A549 (cell line): ENCODE measurements around the gene CEPT1. TPM values are rescaled to one million over a fixed set of nuclear protein-coding genes. Genes with fewer than 3 reads are reported as not detected.
"Not testable (repeated sequence)": the region's sequence is repeated elsewhere in the genome, so short reads cannot be mapped to it uniquely, and the experiment has no call there.

Experiments
- ATAC-seq, 2 experiments: fragments of 200-7000 bp in 1 of 2; fragments of >200 bp in 1 of 2; cut with Nextera tagmentation in 1 of 2; cut with Tn5 transposase in 1 of 2; 3 replicates each; pipeline versions ENCODE4 v1.8.0 to v1.9.1; 2018 to 2020; ENCODE audit warnings: mild to moderate bottlenecking in 1 of 2, moderate library complexity in 1 of 2
- CTCF ChIA-PET: fragments of 300-600 bp; sonication (Branson Sonifier 250); formaldehyde crosslinking; extraction: SDS; loops from one replicate; lab custom pipeline; 2021; ENCODE audit warnings: antibody characterized with exemption, inconsistent platforms; lab: Yijun Ruan, JAX
- POLR2A ChIA-PET: fragments of 350-600 bp; formaldehyde crosslinking; extraction: SDS; loops from one replicate; lab custom pipeline; 2021; ENCODE audit warnings: antibody characterized with exemption, inconsistent platforms; lab: Yijun Ruan, JAX
- DNase-seq, 2 experiments: peaks; one replicate each; pipeline versions ENCODE4 v3.0.0 to v3.0.0-alpha.2; 2011 to 2016; ENCODE audit warnings: low read depth in 1 of 2, low spot score in 1 of 2
- FAIRE-seq: peaks from 2 replicates; lab custom pipeline; 2011; peaks lifted over from hg19 to GRCh38; lab: Jason Lieb, UNC
- H3K27ac ChIP-seq, 2 experiments: fragments of >200 bp; sonication (Bioruptor Twin); formaldehyde crosslinking; 3 replicates each; pipeline ENCODE4 v1.5.1; 2016 to 2017
- H3K4me1 ChIP-seq: fragments of >200 bp; sonication (Bioruptor Twin); formaldehyde crosslinking; 3 replicates; pipeline ENCODE4 v1.6.1; 2016
- H3K4me2 ChIP-seq: fragments of >200 bp; sonication (Bioruptor Twin); formaldehyde crosslinking; 3 replicates; pipeline ENCODE4 v1.6.1; 2016
- H3K4me3 ChIP-seq: fragments of >200 bp; sonication (Bioruptor Twin); formaldehyde crosslinking; 3 replicates; pipeline ENCODE4 v1.5.1; 2016
- H3K9me3 ChIP-seq: fragments of >200 bp; sonication (Bioruptor Twin); formaldehyde crosslinking; 3 replicates; pipeline ENCODE4 v1.6.1; 2016
- FOSB ChIP-seq: fragments of 250-450 bp; sonication (Bioruptor Pico); IDR thresholded peaks from 2 replicates; pipeline ENCODE4 v1.5.0; 2020; ENCODE audit warnings: mild to moderate bottlenecking, moderate library complexity
- HOXA7 ChIP-seq: fragments of 250-450 bp; sonication (Bioruptor Pico); IDR thresholded peaks from 2 replicates; pipeline ENCODE4 v1.5.0; 2020; ENCODE audit warnings: mild to moderate bottlenecking, moderate library complexity
- HOXB5 ChIP-seq: fragments of 250-450 bp; sonication (Bioruptor Pico); IDR thresholded peaks from 2 replicates; pipeline ENCODE4 v1.5.0; 2020; ENCODE audit warnings: mild to moderate bottlenecking, moderate library complexity
- JUNB ChIP-seq: fragments of >200 bp; sonication (Bioruptor Twin); formaldehyde crosslinking; IDR thresholded peaks from 2 replicates; pipeline ENCODE4 v1.6.1; 2016
- MAZ ChIP-seq: fragments of 150-350 bp; IDR thresholded peaks from 2 replicates; pipeline ENCODE4 v1.6.1; 2014; ENCODE audit warnings: antibody characterized with exemption, low read depth, low read length, borderline replicate concordance
- RAD21 ChIP-seq, 2 experiments: fragments of >200 bp in 1 of 2; sonication (Bioruptor Twin) in 1 of 2; formaldehyde crosslinking in 1 of 2; IDR thresholded peaks in 1 of 2; conservative IDR thresholded peaks in 1 of 2; 2 replicates in 1 of 2; 3 replicates in 1 of 2; pipeline ENCODE4 v1.6.1; 2012 to 2018; ENCODE audit warnings: inconsistent platforms in 1 of 2
- RCOR1 ChIP-seq: fragments of 150-350 bp; IDR thresholded peaks from 2 replicates; pipeline ENCODE4 v1.6.1; 2014; ENCODE audit warnings: antibody characterized with exemption, low read length, low read depth
- SREBF2 ChIP-seq: fragments of 450-650 bp; IDR thresholded peaks from 2 replicates; pipeline ENCODE4 v1.6.1; 2014; ENCODE audit warnings: mild to moderate bottlenecking, moderate library complexity
- TP53 ChIP-seq: fragments of 250-450 bp; sonication (Bioruptor Pico); IDR thresholded peaks from 2 replicates; pipeline ENCODE4 v1.5.0; 2021; ENCODE audit warnings: mild to moderate bottlenecking, moderate library complexity
- WGBS: methylation state at CpG from one replicate; pipeline ENCODE4 v1.1.6; 2017; ENCODE audit errors: missing lambda C conversion rate; 5-methylcytosine and 5-hydroxymethylcytosine counted together
- polyA plus RNA-seq, 4 experiments: library from polyadenylated mRNA; depleted of rRNA in 3 of 4; stranded (reverse); fragments of >200 nt; fragmentation: RNase III in 1 of 4; extraction: RNeasy Plus Mini Kit Qiagen cat#74134 plus additional on column Dnase treatment in 1 of 4; gene quantifications; 2 replicates in 3 of 4; 3 replicates in 1 of 4; pipeline ENCODE4 v1.2.3, GENCODE V29; 2011 to 2017
- TF ChIP-seq, protein P1 (sequence below): fragments of 200-600 bp; sonication (generic); IDR thresholded peaks from 2 replicates; pipeline ENCODE4 v1.6.1; 2016; ENCODE audit warnings: antibody characterized with exemption, mild to moderate bottlenecking, moderate library complexity
- TF ChIP-seq, protein P2 (sequence below): fragments of >200 bp; sonication (Bioruptor Twin); formaldehyde crosslinking; IDR thresholded peaks from 3 replicates; pipeline ENCODE4 v1.6.1; 2016
- TF ChIP-seq, protein P3 (sequence below): IDR thresholded peaks from 2 replicates; pipeline ENCODE4 v1.6.1; 2012; ENCODE audit warnings: low read depth, borderline replicate concordance
- TF ChIP-seq, protein P4 (sequence below): IDR thresholded peaks from 2 replicates; pipeline ENCODE4 v1.6.1; 2012

CEPT1 gene
- polyA plus RNA-seq, 2 of the 4 experiments (the other 2 are of a cell fraction) = 12.3 to 26.2 TPM

DNA sequence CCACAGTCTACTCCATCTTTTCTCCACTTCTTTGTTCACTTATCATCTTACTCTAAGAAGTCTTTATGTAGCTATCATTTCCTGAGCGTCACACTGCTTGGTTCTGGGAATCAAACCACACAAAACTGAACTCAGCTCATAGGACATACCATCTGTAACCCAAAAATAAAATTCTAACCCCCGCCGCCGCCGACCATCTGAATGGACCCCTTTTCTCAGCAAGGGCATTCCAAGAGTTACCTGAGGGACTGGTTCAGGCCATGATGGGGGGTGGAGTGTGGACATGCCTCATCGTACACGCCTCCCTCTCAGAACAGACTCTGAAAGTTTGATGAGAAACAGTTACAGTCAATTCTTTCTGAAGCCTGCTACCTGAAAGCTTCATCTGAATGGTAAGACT, 74.9 kb downstream of the CEPT1 start:
- no peak overlapping the region for H3K4me3 ChIP-seq
- DNase-seq = no peak
- no peak for TF ChIP-seq JUNB
- TF ChIP-seq, protein P1, sequence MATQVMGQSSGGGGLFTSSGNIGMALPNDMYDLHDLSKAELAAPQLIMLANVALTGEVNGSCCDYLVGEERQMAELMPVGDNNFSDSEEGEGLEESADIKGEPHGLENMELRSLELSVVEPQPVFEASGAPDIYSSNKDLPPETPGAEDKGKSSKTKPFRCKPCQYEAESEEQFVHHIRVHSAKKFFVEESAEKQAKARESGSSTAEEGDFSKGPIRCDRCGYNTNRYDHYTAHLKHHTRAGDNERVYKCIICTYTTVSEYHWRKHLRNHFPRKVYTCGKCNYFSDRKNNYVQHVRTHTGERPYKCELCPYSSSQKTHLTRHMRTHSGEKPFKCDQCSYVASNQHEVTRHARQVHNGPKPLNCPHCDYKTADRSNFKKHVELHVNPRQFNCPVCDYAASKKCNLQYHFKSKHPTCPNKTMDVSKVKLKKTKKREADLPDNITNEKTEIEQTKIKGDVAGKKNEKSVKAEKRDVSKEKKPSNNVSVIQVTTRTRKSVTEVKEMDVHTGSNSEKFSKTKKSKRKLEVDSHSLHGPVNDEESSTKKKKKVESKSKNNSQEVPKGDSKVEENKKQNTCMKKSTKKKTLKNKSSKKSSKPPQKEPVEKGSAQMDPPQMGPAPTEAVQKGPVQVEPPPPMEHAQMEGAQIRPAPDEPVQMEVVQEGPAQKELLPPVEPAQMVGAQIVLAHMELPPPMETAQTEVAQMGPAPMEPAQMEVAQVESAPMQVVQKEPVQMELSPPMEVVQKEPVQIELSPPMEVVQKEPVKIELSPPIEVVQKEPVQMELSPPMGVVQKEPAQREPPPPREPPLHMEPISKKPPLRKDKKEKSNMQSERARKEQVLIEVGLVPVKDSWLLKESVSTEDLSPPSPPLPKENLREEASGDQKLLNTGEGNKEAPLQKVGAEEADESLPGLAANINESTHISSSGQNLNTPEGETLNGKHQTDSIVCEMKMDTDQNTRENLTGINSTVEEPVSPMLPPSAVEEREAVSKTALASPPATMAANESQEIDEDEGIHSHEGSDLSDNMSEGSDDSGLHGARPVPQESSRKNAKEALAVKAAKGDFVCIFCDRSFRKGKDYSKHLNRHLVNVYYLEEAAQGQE = no peak
- no peak for TF ChIP-seq HOXA7 (CRISPR knock-in tag)
- TF ChIP-seq, all 56 proteins: peak for 0
- Histone ChIP-seq H3K4me2 (no peak overlapping the region), H3K9me3 (no peaks in the 10 kb centered on the region), H3K27ac (0 out of 6 replicates have a peak overlapping the region, but pooled peaks of 1 of the 2 experiments have one; percentile 24), H3K4me1 (no peaks in the 10 kb centered on the region)
- POLR2A ChIA-PET = no interaction called here
- no peak for FAIRE-seq
- CTCF ChIA-PET = interaction anchor here (0.6 to 1.6 kb wide), 3 partner anchors 9 to 186 kb away, joined by 3 to 9 read pairs (median 3); no protein-coding TSS in a partner anchor
- ATAC-seq = no peak
- 80% methylated on average over 7 of the region's 7 CpGs for WGBS

DNA sequence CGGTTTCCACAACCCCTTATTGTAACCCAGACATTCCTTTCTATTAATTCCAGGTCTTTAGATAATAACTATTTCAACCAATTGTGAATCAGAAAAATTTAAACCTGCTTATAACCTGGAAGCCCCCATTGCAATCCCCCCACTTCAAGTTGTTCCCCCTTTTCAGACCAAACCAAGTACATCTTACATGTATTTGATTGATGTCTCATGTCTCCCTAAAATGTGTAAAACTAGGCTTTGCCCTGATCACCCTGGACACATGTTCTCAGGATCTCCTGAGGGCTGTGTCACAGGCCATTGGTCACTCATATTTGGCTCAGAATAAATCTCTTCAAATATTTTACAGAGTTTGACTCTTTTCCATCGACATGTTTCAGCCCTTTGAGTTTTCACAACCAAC, 75.3 kb downstream of the CEPT1 start:
- H3K27ac ChIP-seq, H3K4me3 ChIP-seq, DNase-seq, POLR2A ChIA-PET, ATAC-seq, H3K4me1 ChIP-seq, H3K9me3 ChIP-seq, FAIRE-seq, H3K4me2 ChIP-seq: not testable (repeated sequence)
- WGBS = 53% methylated on average over 2 of the region's 2 CpGs
- CTCF ChIA-PET = interaction anchor here (0.6 to 1.6 kb wide), 3 partner anchors 8 to 185 kb away, joined by 3 to 9 read pairs (median 3); no protein-coding TSS in a partner anchor

DNA sequence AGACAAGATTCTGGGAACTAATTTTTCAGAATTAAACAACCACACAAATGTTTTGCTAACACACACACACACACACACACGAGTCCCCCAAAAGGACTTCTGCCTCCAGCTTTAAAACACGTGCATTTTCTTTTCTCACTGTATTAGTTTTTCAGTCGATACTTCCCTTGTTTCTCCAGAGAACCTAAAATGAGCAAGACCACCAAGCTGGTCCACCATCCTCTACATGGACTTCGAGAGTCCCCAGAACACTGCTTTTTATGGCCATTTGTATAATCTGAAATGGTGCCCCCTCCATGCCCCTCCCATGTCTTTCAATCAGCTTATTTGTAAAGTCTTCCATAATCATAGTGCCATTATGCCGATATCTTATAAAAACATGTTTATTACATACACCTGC, 76.7 kb downstream of the CEPT1 start:
- Histone ChIP-seq H3K4me3 (no peak overlapping the region), H3K4me2 (no peak overlapping the region), H3K27ac (no peak overlapping the region), H3K4me1 (no peaks in the 10 kb centered on the region), H3K9me3 (no peaks in the 10 kb centered on the region)
- ChIA-PET CTCF (interaction anchor here (13.8 kb wide), 1 partner anchor 181 kb away, joined by 174 read pairs; no protein-coding TSS in a partner anchor), POLR2A (no interaction called here)
- TF ChIP-seq MAZ (no peak), TP53 (CRISPR knock-in tag) (no peak), SREBF2 (no peak), RCOR1 (no peak)
- TF ChIP-seq, protein P2, sequence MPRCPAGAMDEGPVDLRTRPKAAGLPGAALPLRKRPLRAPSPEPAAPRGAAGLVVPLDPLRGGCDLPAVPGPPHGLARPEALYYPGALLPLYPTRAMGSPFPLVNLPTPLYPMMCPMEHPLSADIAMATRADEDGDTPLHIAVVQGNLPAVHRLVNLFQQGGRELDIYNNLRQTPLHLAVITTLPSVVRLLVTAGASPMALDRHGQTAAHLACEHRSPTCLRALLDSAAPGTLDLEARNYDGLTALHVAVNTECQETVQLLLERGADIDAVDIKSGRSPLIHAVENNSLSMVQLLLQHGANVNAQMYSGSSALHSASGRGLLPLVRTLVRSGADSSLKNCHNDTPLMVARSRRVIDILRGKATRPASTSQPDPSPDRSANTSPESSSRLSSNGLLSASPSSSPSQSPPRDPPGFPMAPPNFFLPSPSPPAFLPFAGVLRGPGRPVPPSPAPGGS = no peak
- TF ChIP-seq, protein P3, sequence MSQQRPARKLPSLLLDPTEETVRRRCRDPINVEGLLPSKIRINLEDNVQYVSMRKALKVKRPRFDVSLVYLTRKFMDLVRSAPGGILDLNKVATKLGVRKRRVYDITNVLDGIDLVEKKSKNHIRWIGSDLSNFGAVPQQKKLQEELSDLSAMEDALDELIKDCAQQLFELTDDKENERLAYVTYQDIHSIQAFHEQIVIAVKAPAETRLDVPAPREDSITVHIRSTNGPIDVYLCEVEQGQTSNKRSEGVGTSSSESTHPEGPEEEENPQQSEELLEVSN = no peak
- ATAC-seq = no peak
- FAIRE-seq = no peak
- WGBS = 44% methylated on average over 5 of the region's 5 CpGs
- DNase-seq = no peak

DNA sequence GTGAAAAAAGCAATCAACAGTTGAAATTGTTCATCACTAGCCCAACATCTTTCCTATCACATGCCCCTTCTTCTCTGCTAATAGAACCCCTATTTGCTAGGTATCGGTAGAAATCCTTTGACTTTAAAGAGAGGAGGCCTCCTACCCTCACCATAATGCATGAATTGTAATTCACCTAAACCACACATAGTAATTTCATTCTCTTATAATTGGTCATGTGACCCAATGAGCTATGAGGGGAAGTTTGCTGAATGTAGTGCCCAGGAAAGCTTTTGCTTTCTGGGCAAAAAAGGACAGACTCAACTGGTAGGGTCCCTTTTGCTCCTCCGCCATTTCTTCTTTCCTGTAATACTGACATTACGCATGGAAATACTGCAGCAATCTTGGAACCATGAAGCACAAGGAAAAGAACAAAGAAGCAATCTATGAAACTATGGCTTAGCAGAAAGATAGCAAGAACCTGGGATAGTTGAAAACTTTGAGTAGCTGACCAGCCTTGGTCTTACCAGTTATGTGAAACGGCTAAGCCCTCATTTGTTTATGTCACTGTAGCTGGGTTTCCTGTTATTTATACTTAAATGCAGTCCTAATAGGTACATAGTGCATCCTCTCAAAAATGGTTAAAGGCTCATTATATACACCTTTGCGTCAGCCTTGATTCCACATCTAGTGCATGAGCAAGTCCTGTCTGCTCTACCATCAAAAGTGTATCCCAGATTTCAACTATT, 77.3 kb downstream of the CEPT1 start:
- Histone ChIP-seq H3K9me3 (no peaks in the 10 kb centered on the region), H3K27ac (no peak overlapping the region), H3K4me3 (no peak overlapping the region), H3K4me1 (no peaks in the 10 kb centered on the region), H3K4me2 (no peak overlapping the region)
- ATAC-seq = no peak
- no peak for FAIRE-seq
- DNase-seq = no peak
- 87% methylated on average over 5 of the region's 5 CpGs for WGBS
- POLR2A ChIA-PET = no interaction called here
- CTCF ChIA-PET = interaction anchor here (13.8 kb wide), 1 partner anchor 180 kb away, joined by 174 read pairs; no protein-coding TSS in a partner anchor
- TF ChIP-seq RAD21 (conservative IDR thresholded peaks at IDR 0.05 in 1 of 2, IDR thresholded peaks at IDR 0.05 in 1 of 2) (no peak), HOXB5 (CRISPR knock-in tag) (no peak), SREBF2 (no peak), FOSB (CRISPR knock-in tag) (no peak)
- TF ChIP-seq, protein P4, sequence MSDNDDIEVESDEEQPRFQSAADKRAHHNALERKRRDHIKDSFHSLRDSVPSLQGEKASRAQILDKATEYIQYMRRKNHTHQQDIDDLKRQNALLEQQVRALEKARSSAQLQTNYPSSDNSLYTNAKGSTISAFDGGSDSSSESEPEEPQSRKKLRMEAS = no peak
